SK-N-SH treated with all-trans-retinoic acid at 6 μM for 48 hours (cell line): ENCODE results near the gene KRTAP9-1.
"Not testable (repeated sequence)": the region's sequence is repeated elsewhere in the genome, so short reads cannot be mapped to it uniquely, and the experiment has no call there.

ENCODE experiments used
- ATAC-seq: fragments of 200-7000 bp; cut with Tn5 transposase; 3 replicates; pipeline ENCODE4 v1.9.1; 2020; ENCODE audit warnings: mild to moderate bottlenecking, moderate library complexity
- ARNTL ChIP-seq: fragments of 450-650 bp; formaldehyde crosslinking; IDR thresholded peaks from 2 replicates; pipeline ENCODE4 v1.5.0; 2020; ENCODE audit warnings: low read depth, mild to moderate bottlenecking, moderate library complexity, borderline replicate concordance
- ZFP30 ChIP-seq: fragments of 450-650 bp; formaldehyde crosslinking; IDR thresholded peaks from 2 replicates; pipeline ENCODE4 v1.5.0; 2022; ENCODE audit warnings: mild to moderate bottlenecking, moderate library complexity
- TF ChIP-seq, protein P1 (sequence below): fragments of 250-450 bp; sonication (Bioruptor Pico); IDR thresholded peaks from 2 replicates; pipeline ENCODE4 v1.5.1; 2020; ENCODE audit warnings: low read depth, mild to moderate bottlenecking, moderate library complexity

KRTAP9-1 gene

DNA sequence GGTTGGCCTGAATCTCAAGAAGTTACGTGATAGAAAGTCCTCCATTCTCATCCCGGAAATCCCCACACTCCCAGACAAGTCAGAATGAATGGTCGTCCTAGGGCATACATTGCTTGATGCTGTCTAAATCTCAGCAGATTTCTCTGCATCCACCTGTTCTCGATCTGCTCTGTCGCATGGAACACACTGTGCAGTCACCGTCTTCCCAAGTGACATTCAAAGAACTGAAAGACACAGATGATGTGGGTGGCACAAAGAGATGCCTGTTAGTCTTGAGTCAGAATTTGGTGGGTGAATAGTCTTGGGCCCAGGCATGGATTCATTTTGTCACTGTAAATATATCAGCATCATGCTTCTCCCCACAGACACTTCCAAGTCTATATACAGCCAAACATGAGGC, 42.0 kb downstream of the KRTAP9-1 start (continued):
- TF ChIP-seq, protein P1, sequence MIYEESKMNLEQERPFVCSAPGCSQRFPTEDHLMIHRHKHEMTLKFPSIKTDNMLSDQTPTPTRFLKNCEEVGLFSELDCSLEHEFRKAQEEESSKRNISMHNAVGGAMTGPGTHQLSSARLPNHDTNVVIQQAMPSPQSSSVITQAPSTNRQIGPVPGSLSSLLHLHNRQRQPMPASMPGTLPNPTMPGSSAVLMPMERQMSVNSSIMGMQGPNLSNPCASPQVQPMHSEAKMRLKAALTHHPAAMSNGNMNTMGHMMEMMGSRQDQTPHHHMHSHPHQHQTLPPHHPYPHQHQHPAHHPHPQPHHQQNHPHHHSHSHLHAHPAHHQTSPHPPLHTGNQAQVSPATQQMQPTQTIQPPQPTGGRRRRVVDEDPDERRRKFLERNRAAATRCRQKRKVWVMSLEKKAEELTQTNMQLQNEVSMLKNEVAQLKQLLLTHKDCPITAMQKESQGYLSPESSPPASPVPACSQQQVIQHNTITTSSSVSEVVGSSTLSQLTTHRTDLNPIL (CRISPR knock-in tag) = no peak
- TF ChIP-seq ZFP30 (CRISPR knock-in tag) (no peak), ARNTL (CRISPR knock-in tag) (no peak)
- TF ChIP-seq, all 23 proteins: peak for 0

- ATAC-seq = not testable (repeated sequence)
Observed at GRCh38 chr17:41232399-41233105, 42.9 kb downstream of the KRTAP9-1 start, which contains the start of gene KRTAP9-3. Gene KRTAP9-3 (plus strand): TSS chr17:41232449. CDS start chr17:41232502, 53 bp downstream.

DNA sequence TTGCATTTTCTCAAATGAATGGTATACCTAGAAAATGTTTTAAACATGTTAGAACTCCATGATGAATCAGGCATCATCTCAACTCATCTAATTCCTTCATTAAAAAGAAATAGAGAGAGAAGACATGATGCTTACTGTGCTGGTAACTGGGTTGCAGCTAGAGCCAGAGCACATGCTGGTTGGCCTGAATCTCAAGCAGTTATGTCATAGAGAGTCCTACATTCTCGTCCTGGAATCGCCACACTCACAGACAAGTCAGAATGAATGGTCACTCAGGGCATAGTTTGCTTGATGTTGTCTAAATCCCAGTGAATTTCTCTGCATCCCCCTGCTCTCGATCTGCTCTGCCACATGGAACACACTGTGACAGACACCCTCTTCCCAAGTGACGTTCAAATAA, 47.4 kb downstream of the KRTAP9-1 start:
- not testable (repeated sequence) for ATAC-seq

DNA sequence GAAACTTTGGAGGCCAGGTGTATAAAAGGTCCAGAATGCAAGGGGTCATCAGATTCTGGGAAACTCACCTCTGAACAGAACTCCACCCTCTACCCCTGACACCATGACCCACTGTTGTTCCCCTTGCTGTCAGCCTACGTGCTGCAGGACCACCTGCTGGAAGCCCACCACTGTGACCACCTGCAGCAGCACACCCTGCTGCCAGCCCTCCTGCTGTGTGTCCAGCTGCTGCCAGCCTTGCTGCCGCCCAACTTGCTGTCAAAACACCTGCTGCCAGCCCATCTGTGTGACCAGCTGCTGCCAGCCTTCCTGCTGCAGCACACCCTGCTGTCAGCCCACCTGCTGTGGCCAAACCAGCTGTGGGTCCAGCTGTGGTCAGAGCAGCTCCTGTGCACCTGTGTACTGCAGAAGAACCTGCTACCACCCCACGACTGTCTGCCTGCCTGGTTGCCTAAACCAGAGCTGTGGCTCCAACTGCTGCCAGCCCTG, 48.3 kb downstream of the KRTAP9-1 start, which contains the start of gene KRTAP9-8:
KRTAP9-8 (plus strand) TSS at position 51 of the 489 bp plus-strand sequence; CDS start at position 104, 53 bp downstream.
- ATAC-seq = not testable (repeated sequence)
